CD4-positive, CD25-positive, alpha-beta regulatory T cell (primary cell): ENCODE data around the gene DOK6. TPM values are rescaled to one million over a fixed set of nuclear protein-coding genes. Genes with fewer than 3 reads are reported as not detected.

Experiments used
- ATAC-seq, 2 donors: fragments of 150-1000 bp; cut with Tn5 transposase; one replicate each; pipeline ENCODE4 v1.10.0; 2021; ENCODE audit warnings: low read depth in 2 of 2, moderate number of reproducible peaks in 2 of 2, moderate library complexity in 1 of 2
- DNase-seq, 3 donors: peaks; one replicate each; pipeline versions ENCODE4 v3.0.0 to v3.0.0-alpha.2; 2012 to 2022; ENCODE audit warnings: mixed read lengths in 1 of 3
- H3K27ac ChIP-seq: one replicate; pipeline ENCODE4 v1.7.0; 2013; ENCODE audit warnings: mild to moderate bottlenecking, low read length; ENCODE audit not compliant: insufficient read depth, poor library complexity, severe bottlenecking
- H3K27me3 ChIP-seq: one replicate; pipeline ENCODE4 v1.7.0; 2013; ENCODE audit warnings: low read length; ENCODE audit not compliant: control insufficient read depth, insufficient read depth
- H3K36me3 ChIP-seq: one replicate; pipeline ENCODE4 v1.7.0; 2013; ENCODE audit warnings: mild to moderate bottlenecking, low read length, moderate library complexity; ENCODE audit not compliant: control insufficient read depth, insufficient read depth
- H3K4me1 ChIP-seq: 2 replicates; pipeline ENCODE4 v1.7.0; 2013; ENCODE audit warnings: mild to moderate bottlenecking, low read length; ENCODE audit not compliant: insufficient read depth, control insufficient read depth, poor library complexity, severe bottlenecking
- H3K4me3 ChIP-seq: one replicate; pipeline ENCODE4 v1.7.0; 2013; ENCODE audit warnings: low read depth, mild to moderate bottlenecking, low read length, moderate library complexity
- H3K9me3 ChIP-seq, 2 experiments: 1 replicate in 1 of 2; 2 replicates in 1 of 2; pipeline ENCODE4 v1.7.0; 2013; ENCODE audit warnings: low read length in 2 of 2, mild to moderate bottlenecking in 1 of 2, moderate library complexity in 1 of 2; ENCODE audit not compliant: control insufficient read depth in 2 of 2
- H3K27ac Mint-ChIP-seq, 3 donors: one replicate each; pipeline ENCODE4 v1.8.0; 2020 to 2022; ENCODE audit warnings: mild to moderate bottlenecking in 3 of 3, mixed read lengths in 3 of 3, moderate library complexity in 2 of 3
- H3K27me3 Mint-ChIP-seq: one replicate; pipeline ENCODE4 v1.8.0; 2022; ENCODE audit warnings: mild to moderate bottlenecking, mixed read lengths
- H3K36me3 Mint-ChIP-seq: one replicate; pipeline ENCODE4 v1.8.0; 2020; ENCODE audit warnings: mixed read lengths
- H3K4me1 Mint-ChIP-seq, 4 donors: one replicate each; pipeline ENCODE4 v1.8.0; 2020 to 2022; ENCODE audit warnings: mixed read lengths in 4 of 4, mild to moderate bottlenecking in 1 of 4
- H3K4me3 Mint-ChIP-seq, 4 donors: one replicate each; pipeline ENCODE4 v1.8.0; 2020 to 2022; ENCODE audit warnings: mild to moderate bottlenecking in 4 of 4, mixed read lengths in 4 of 4, moderate library complexity in 3 of 4
- H3K9me3 Mint-ChIP-seq, 7 donors: one replicate each; pipeline ENCODE4 v1.8.0; 2020 to 2022; ENCODE audit warnings: mixed read lengths in 7 of 7, mild to moderate bottlenecking in 3 of 7, moderate library complexity in 2 of 7
- polyA plus RNA-seq, 4 donors: library from polyadenylated mRNA; unstranded; fragments of 300-500 nt; fragmentation: Illumina TruSeq; gene quantifications; one replicate each; pipeline ENCODE4 v1.2.3, GENCODE V29; 2021
- total RNA-seq: library from RNA; stranded (reverse); gene quantifications from one replicate; pipeline ENCODE4 v1.2.3, GENCODE V29; 2022

DOK6 gene
- total and polyA plus RNA-seq, 5 donors from 2014 or later, result 0.03 TPM; not detected in 4

DNA sequence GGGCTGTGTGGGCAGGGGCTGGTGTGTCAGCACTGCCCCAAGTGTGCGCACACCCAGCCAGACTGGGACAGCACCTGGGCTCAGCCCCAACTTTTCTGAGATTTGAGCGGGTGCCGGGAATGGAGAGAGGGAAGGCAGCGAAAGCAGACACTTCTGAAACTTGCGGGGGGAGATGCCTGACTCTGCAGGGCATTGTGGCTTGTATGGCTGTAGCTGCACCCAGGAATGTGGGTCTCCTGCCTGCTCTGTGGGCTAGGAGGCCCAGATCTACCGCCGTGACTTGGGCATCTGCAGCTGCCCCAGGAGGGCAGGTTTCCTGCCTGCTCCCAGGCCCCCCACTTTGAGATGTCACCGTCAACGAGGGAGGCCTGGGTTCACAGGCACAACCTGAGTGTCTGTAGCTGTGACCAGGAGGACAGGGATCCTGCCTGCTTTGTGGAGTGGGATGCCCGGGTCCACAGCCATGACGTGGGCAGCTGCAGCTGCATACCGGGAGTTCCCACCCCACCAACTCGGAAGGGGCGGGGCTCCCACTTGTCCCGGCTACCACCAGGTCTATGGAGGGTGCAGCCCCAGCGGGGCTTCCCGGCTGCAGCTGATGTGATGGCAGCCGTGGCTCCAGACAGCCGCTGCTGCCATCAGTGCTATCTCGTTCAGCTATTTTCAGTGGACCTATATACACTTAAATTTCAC lies 95.3 kb downstream of the DOK6 start:
- Mint-ChIP-seq H3K27me3 (peaks cover 6% of the 10 kb centered on the region), H3K4me1 (no peaks in the 10 kb centered on the region), H3K9me3 (no peaks in the 10 kb centered on the region), H3K36me3 (no peaks in the 10 kb centered on the region), H3K27ac (no peak overlapping the region), H3K4me3 (no peak overlapping the region)
- Histone ChIP-seq H3K27ac (no peak overlapping the region), H3K9me3 (no peaks in the 10 kb centered on the region), H3K27me3 (no peaks in the 10 kb centered on the region), H3K36me3 (no peaks in the 10 kb centered on the region), H3K4me1 (no peaks in the 10 kb centered on the region), H3K4me3 (no peak overlapping the region)
- ATAC-seq, result no peak
- no peak for DNase-seq

DNA sequence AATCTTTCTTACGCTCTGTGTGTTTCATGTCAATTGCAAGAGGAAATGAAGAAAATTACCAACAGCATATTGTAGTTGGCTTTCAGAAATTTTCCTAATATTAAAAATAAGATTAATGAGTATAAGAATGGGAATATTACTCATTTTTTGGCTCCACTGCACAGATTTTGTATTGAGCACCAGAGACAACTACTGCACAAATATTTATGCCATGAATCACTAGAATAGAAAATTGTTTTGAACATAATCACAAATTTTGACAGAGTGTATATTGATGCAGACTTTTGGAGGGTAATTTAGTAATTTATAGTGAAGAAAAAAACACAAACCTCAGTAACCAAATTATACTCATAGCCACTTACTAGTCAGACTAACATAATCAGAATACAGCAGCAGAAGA lies 118.3 kb downstream of the DOK6 start:
- Histone ChIP-seq H3K27ac (no peak overlapping the region), H3K4me3 (no peak overlapping the region), H3K27me3 (no peaks in the 10 kb centered on the region), H3K36me3 (no peaks in the 10 kb centered on the region), H3K9me3 (no peaks in the 10 kb centered on the region), H3K4me1 (no peaks in the 10 kb centered on the region)
- Mint-ChIP-seq H3K36me3 (no peaks in the 10 kb centered on the region), H3K4me3 (no peak overlapping the region), H3K9me3 (no peaks in the 10 kb centered on the region), H3K27ac (no peak overlapping the region), H3K4me1 (no peaks in the 10 kb centered on the region), H3K27me3 (no peaks in the 10 kb centered on the region)
- DNase-seq, result no peak
- no peak for ATAC-seq

DNA sequence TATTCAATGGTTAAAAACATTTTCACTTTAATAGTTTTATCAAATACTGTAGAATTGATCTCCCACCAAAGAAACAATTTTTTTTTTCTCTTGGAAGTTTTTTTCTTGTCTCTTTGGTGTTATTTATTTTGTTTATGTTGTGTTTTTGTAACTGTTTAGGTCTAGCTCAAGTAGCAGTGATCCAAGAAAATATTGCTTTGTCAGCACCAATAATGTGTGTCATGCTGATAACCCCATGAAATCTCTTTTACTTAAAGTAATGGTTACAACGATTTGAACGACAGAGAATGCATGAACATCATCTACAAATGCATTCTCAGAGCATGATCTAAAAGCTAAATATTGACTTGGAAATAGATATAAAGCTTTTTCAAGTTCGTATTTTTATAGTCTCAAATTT lies 122.9 kb downstream of the DOK6 start:
- H3K27me3 Mint-ChIP-seq, result no peaks in the 10 kb centered on the region
- ATAC-seq (no peak), DNase-seq (no peak)
- H3K4me1 Mint-ChIP-seq, result no peaks in the 10 kb centered on the region
- H3K27me3 ChIP-seq, result no peaks in the 10 kb centered on the region
- H3K27ac Mint-ChIP-seq, result no peak overlapping the region
- H3K4me3 ChIP-seq, result no peak overlapping the region
- H3K4me3 Mint-ChIP-seq, result no peak overlapping the region
- H3K4me1 ChIP-seq, result no peaks in the 10 kb centered on the region
- no peaks in the 10 kb centered on the region for H3K9me3 Mint-ChIP-seq
- H3K36me3 Mint-ChIP-seq, result no peaks in the 10 kb centered on the region
- H3K27ac ChIP-seq, result no peak overlapping the region
- H3K9me3 ChIP-seq, result no peaks in the 10 kb centered on the region
- no peaks in the 10 kb centered on the region for H3K36me3 ChIP-seq

DNA sequence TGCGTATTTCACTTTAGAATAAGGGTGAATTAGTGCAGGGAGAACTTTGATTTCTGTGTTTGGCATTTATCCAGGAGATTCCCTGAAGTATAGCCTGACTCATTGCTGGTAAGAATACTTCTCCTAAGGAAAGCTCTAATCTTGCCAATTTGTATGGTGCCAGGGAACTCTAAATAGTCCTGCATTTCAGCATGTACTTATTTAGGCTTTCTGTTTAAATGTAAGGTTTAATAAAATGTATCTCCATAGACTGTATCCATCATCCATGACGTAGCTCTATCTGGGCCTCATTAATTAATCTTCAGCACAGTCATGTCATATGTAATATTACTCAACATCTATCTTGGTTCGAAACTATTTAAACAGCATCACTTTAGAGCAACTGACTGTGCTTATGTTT lies 127.7 kb downstream of the DOK6 start:
- Histone ChIP-seq H3K4me1 (no peaks in the 10 kb centered on the region), H3K27me3 (no peaks in the 10 kb centered on the region), H3K9me3 (no peaks in the 10 kb centered on the region), H3K4me3 (no peak overlapping the region), H3K36me3 (no peaks in the 10 kb centered on the region), H3K27ac (no peak overlapping the region)
- H3K27me3 Mint-ChIP-seq, result no peaks in the 10 kb centered on the region
- H3K4me1 Mint-ChIP-seq, result no peaks in the 10 kb centered on the region
- no peak overlapping the region for H3K27ac Mint-ChIP-seq
- H3K4me3 Mint-ChIP-seq, result no peak overlapping the region
- no peaks in the 10 kb centered on the region for H3K36me3 Mint-ChIP-seq
- DNase-seq (no peak), ATAC-seq (no peak)
- no peaks in the 10 kb centered on the region for H3K9me3 Mint-ChIP-seq

- Mint-ChIP-seq H3K27me3 (no peaks in the 10 kb centered on the region), H3K27ac (no peak overlapping the region)
These were observed 128.5 kb downstream of the DOK6 start for GRCh38 chr18:69529151-69529550.

DNA sequence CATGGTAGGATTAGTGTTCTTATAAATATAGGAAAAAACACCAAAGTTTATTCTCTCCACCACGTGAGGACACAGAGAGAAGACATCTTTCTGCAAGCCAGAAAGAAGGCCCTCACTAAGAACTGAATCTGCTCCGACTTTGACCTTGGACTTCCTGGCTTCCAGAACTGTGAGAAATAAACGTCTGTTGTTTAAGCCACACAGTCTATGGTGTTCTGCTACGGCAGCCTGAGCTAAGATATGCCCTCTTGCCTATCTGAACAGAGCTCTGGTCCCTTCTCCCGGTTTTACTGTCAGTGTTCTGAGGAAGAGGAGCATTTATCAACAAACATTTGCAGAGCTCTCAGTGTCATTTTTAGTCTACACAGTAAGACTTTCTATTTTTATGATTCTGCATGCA lies 131.3 kb downstream of the DOK6 start:
- Histone ChIP-seq H3K27ac (no peak overlapping the region), H3K36me3 (no peaks in the 10 kb centered on the region), H3K4me1 (no peaks in the 10 kb centered on the region), H3K9me3 (no peaks in the 10 kb centered on the region), H3K27me3 (no peaks in the 10 kb centered on the region), H3K4me3 (no peak overlapping the region)
- Mint-ChIP-seq H3K36me3 (no peaks in the 10 kb centered on the region), H3K4me3 (no peak overlapping the region), H3K9me3 (no peaks in the 10 kb centered on the region), H3K27me3 (no peaks in the 10 kb centered on the region), H3K4me1 (no peaks in the 10 kb centered on the region), H3K27ac (no peak overlapping the region)
- ATAC-seq, result no peak
- no peak for DNase-seq

More at GRCh38 chr18:69529151-69529550, 128.5 kb downstream of the DOK6 start:
- H3K36me3 Mint-ChIP-seq, result no peaks in the 10 kb centered on the region
- no peaks in the 10 kb centered on the region for H3K4me1 Mint-ChIP-seq
- no peaks in the 10 kb centered on the region for H3K4me1 ChIP-seq
- no peaks in the 10 kb centered on the region for H3K9me3 ChIP-seq
- H3K4me3 Mint-ChIP-seq, result no peak overlapping the region
- H3K4me3 ChIP-seq, result no peak overlapping the region
- ATAC-seq (no peak), DNase-seq (no peak)
- no peak overlapping the region for H3K27ac ChIP-seq
- H3K9me3 Mint-ChIP-seq, result no peaks in the 10 kb centered on the region
- H3K36me3 ChIP-seq, result no peaks in the 10 kb centered on the region
- H3K27me3 ChIP-seq, result no peaks in the 10 kb centered on the region

GRCh38 chr18:69537183-69537582 lies 136.5 kb downstream of the DOK6 start:
- no peak overlapping the region for H3K27ac ChIP-seq
- no peaks in the 10 kb centered on the region for H3K4me1 Mint-ChIP-seq
- no peaks in the 10 kb centered on the region for H3K36me3 Mint-ChIP-seq
- H3K9me3 ChIP-seq, result no peaks in the 10 kb centered on the region
- H3K27me3 ChIP-seq, result no peaks in the 10 kb centered on the region
- H3K4me1 ChIP-seq, result no peaks in the 10 kb centered on the region
- no peak for DNase-seq
- H3K9me3 Mint-ChIP-seq, result no peaks in the 10 kb centered on the region
- ATAC-seq, result no peak
- no peak overlapping the region for H3K4me3 Mint-ChIP-seq
- no peak overlapping the region for H3K27ac Mint-ChIP-seq
- no peak overlapping the region for H3K4me3 ChIP-seq
- no peaks in the 10 kb centered on the region for H3K27me3 Mint-ChIP-seq
- H3K36me3 ChIP-seq, result no peaks in the 10 kb centered on the region

- H3K27me3 Mint-ChIP-seq, result no peaks in the 10 kb centered on the region
These were observed 138.2 kb downstream of the DOK6 start for GRCh38 chr18:69538849-69539248.

More at GRCh38 chr18:69538849-69539248, 138.2 kb downstream of the DOK6 start:
- H3K36me3 Mint-ChIP-seq, result no peaks in the 10 kb centered on the region
- H3K4me1 Mint-ChIP-seq, result no peaks in the 10 kb centered on the region
- no peaks in the 10 kb centered on the region for H3K36me3 ChIP-seq
- DNase-seq (no peak), ATAC-seq (no peak)
- H3K4me1 ChIP-seq, result no peaks in the 10 kb centered on the region
- no peak overlapping the region for H3K27ac ChIP-seq
- H3K9me3 ChIP-seq, result no peaks in the 10 kb centered on the region
- no peaks in the 10 kb centered on the region for H3K27me3 ChIP-seq
- no peaks in the 10 kb centered on the region for H3K9me3 Mint-ChIP-seq
- H3K4me3 ChIP-seq, result no peak overlapping the region
- H3K4me3 Mint-ChIP-seq, result no peak overlapping the region
- no peak overlapping the region for H3K27ac Mint-ChIP-seq
